HAP-1 (cell line): ENCODE results near the gene TET3.

Source experiments
- DNase-seq, 2 experiments: peaks; one replicate each; pipeline ENCODE4 v3.0.0-alpha.2; 2016 to 2020; ENCODE audit warnings: low spot score in 2 of 2
- H3K27me3 ChIP-seq: fragments of 250-450 bp; sonication (Bioruptor Pico); 2 replicates; pipeline ENCODE4 v1.5.1; 2020; ENCODE audit warnings: low read depth, mild to moderate bottlenecking, moderate library complexity
- H3K36me3 ChIP-seq: fragments of 250-450 bp; sonication (Bioruptor Pico); replicated peaks from 2 replicates; pipeline ENCODE4 v1.5.1; 2020; ENCODE audit warnings: mild to moderate bottlenecking
- H3K4me1 ChIP-seq: fragments of 250-450 bp; sonication (Bioruptor Pico); 2 replicates; pipeline ENCODE4 v1.5.1; 2020; ENCODE audit warnings: mild to moderate bottlenecking
- H3K4me3 ChIP-seq: fragments of 250-450 bp; sonication (Bioruptor Pico); 2 replicates; pipeline ENCODE4 v1.5.1; 2020; ENCODE audit warnings: mild to moderate bottlenecking, moderate library complexity
- H3K9me3 ChIP-seq: fragments of 250-450 bp; sonication (Bioruptor Pico); 2 replicates; pipeline ENCODE4 v1.5.1; 2020; ENCODE audit warnings: mild to moderate bottlenecking, moderate library complexity
- in situ Hi-C: fragments of 300-500 bp; cut with MboI; formaldehyde crosslinking; loops from 3 replicates; pipeline ENCODE4 v1.14.3; 2020; ENCODE audit warnings: low sequenced_read_pairs, inconsistent platforms, mixed read lengths

Gene TET3

GRCh38 chr2:74029714-74030397 is 45.1 kb downstream of the TET3 start:
- Histone ChIP-seq H3K4me3 (no peak overlapping the region), H3K36me3 (no peaks in the 10 kb centered on the region), H3K9me3 (no peaks in the 10 kb centered on the region), H3K4me1 (peaks cover 13% of the 10 kb centered on the region), H3K27me3 (no peaks in the 10 kb centered on the region)
- DNase-seq: no peak
- in situ Hi-C loops: no loop called here

- Histone ChIP-seq H3K36me3 (no peaks in the 10 kb centered on the region), H3K4me3 (no peak overlapping the region), H3K9me3 (no peaks in the 10 kb centered on the region), H3K4me1 (peaks cover 9% of the 10 kb centered on the region), H3K27me3 (no peaks in the 10 kb centered on the region)
- DNase-seq: no peak
- in situ Hi-C loops: no loop called here
Measured at GRCh38 chr2:74031221-74031620, 46.5 kb downstream of the TET3 start.

- H3K9me3 ChIP-seq: no peaks in the 10 kb centered on the region
- H3K36me3 ChIP-seq: no peaks in the 10 kb centered on the region
- H3K4me3 ChIP-seq: no peak overlapping the region
- in situ Hi-C loops: no loop called here
- H3K27me3 ChIP-seq: no peaks in the 10 kb centered on the region
- peaks cover 2% of the 10 kb centered on the region; the same call in 1 of the 2 replicates for H3K4me1 ChIP-seq
- DNase-seq: no peak
Measured at GRCh38 chr2:74031959-74032287, 47.2 kb downstream of the TET3 start.

GRCh38 chr2:74033375-74033774 is 48.7 kb downstream of the TET3 start:
- Histone ChIP-seq H3K4me3 (no peak overlapping the region), H3K4me1 (no peaks in the 10 kb centered on the region), H3K9me3 (no peaks in the 10 kb centered on the region), H3K36me3 (no peaks in the 10 kb centered on the region), H3K27me3 (no peaks in the 10 kb centered on the region)
- in situ Hi-C loops: no loop called here
- no peak for DNase-seq
